ENCODE results near the gene CIAO2B. TPM values are rescaled to one million over a fixed set of nuclear protein-coding genes. Genes with fewer than 3 reads are reported as not detected.
"Not testable (repeated sequence)": the region's sequence is repeated elsewhere in the genome, so short reads cannot be mapped to it uniquely, and the experiment has no call there.

Gene CIAO2B
- total RNA-seq, 1 donor from 2014 or later = 63.1 TPM

GRCh38 chr16:66956154-66956457 is 21.9 kb upstream of the CIAO2B start:
- not testable (repeated sequence) for DNase-seq (ENCODE audit: low spot score)

GRCh38 chr16:66955363-66956153 is 21.4 kb upstream of the CIAO2B start:
- DNase-seq (ENCODE audit: low spot score) = not testable (repeated sequence)

GRCh38 chr16:66954097-66954659 is 20.0 kb upstream of the CIAO2B start:
- DNase-seq (ENCODE audit: low spot score) = no peak

- DNase-seq (ENCODE audit: low spot score) = no peak
Measured at GRCh38 chr16:66953462-66954096, 19.4 kb upstream of the CIAO2B start.

- no peak for DNase-seq (ENCODE audit: low spot score)
Measured at GRCh38 chr16:66952430-66953110, 18.4 kb upstream of the CIAO2B start.

GRCh38 chr16:66950971-66951790 is 17.0 kb upstream of the CIAO2B start:
- DNase-seq (ENCODE audit: low spot score) = no peak

GRCh38 chr16:66950437-66950836 is 16.2 kb upstream of the CIAO2B start:
- no peak for DNase-seq (ENCODE audit: low spot score)

- no peak for DNase-seq (ENCODE audit: low spot score)
Measured at GRCh38 chr16:66949472-66949871, 15.3 kb upstream of the CIAO2B start.

GRCh38 chr16:66948837-66949225 is 14.6 kb upstream of the CIAO2B start:
- no peak for DNase-seq (ENCODE audit: low spot score)

- DNase-seq (ENCODE audit: low spot score) = no peak
Measured at GRCh38 chr16:66948134-66948836, 14.1 kb upstream of the CIAO2B start.

- DNase-seq (ENCODE audit: low spot score) = no peak
Measured at GRCh38 chr16:66947302-66948065, 13.3 kb upstream of the CIAO2B start.

- DNase-seq (ENCODE audit: low spot score) = no peak
Measured at GRCh38 chr16:66946974-66947301, 12.7 kb upstream of the CIAO2B start.

GRCh38 chr16:66946541-66946940 is 12.3 kb upstream of the CIAO2B start:
- DNase-seq (ENCODE audit: low spot score) = no peak

GRCh38 chr16:66945939-66946338 is 11.7 kb upstream of the CIAO2B start:
- no peak for DNase-seq (ENCODE audit: low spot score)

GRCh38 chr16:66944971-66945370 is 10.8 kb upstream of the CIAO2B start:
- DNase-seq (ENCODE audit: low spot score) = not testable (repeated sequence)

GRCh38 chr16:66944054-66944441 is 9.8 kb upstream of the CIAO2B start:
- DNase-seq (ENCODE audit: low spot score) = no peak

GRCh38 chr16:66943426-66944053 is 9.3 kb upstream of the CIAO2B start:
- DNase-seq (ENCODE audit: low spot score) = no peak

GRCh38 chr16:66942981-66943380 is 8.8 kb upstream of the CIAO2B start:
- DNase-seq (ENCODE audit: low spot score) = no peak

GRCh38 chr16:66940236-66940635 is 6.0 kb upstream of the CIAO2B start:
- no peak for DNase-seq (ENCODE audit: low spot score)

GRCh38 chr16:66939366-66939765 is 5.2 kb upstream of the CIAO2B start:
- DNase-seq (ENCODE audit: low spot score) = no peak
